HG02678 (cell line): Measurements from ENCODE around the gene GALNT2.

Source experiments
- ATAC-seq: cut with Tn5 transposase; IDR thresholded peaks from one replicate; pipeline ENCODE4 v1.9.1; 2021; ENCODE audit warnings: mild to moderate bottlenecking, moderate library complexity; ENCODE audit not compliant: unreplicated experiment

Gene GALNT2

DNA sequence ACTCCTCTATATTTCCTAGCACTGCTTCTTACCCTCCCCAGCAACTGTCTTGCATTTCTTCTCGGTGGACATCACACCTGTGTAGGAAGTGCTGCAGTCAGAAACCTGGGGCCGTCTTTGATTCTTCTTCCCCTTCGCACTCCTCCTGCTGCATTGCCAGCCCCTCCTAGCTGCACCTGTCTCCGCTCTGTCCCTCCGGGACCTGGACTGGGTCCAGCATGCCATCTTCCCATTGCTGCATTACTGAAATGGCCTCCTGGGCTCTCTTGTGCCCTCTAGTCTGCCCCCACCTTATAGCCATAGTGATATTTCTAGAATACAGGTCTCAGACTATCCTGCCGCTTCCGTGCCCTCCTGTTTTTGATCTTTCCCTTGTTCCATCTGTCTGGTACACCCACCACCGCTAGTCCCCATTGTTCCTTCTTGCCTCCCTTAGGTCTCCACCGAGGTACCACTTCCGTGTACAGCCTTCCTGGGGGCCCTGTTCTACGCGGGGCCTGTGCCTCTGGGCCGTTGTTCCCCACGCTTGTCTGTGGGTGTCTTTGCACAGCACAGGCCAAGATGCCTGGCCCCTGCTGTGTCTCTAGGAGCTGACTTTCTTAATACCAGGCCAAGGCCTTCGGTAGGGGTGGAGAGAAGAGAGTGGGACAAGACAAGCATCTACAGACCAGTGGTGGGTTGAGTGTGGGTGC is 107.6 kb downstream of the GALNT2 start:
- no peak for ATAC-seq

GRCh38 chr1:230175163-230175747 is 108.2 kb downstream of the GALNT2 start:
- ATAC-seq: no peak

DNA sequence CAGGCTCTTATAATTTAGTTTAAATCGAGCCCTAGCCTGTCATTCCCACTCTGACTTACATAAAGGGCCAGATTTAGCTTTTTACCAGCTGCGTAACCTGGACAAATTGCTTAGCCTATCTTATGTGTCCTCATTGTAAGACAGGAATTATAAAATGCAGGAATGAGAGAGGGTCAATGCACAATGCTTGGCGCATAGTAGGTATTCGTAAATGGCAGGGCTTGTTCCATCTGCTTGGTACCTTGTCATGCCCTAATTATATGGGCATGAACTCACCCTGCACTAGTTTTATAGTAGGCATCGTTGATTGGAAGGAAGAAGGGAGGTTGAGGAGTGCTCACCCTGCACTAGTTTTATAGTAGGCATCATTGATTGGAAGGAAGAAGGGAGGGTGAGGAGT is 108.8 kb downstream of the GALNT2 start:
- ATAC-seq: no peak

DNA sequence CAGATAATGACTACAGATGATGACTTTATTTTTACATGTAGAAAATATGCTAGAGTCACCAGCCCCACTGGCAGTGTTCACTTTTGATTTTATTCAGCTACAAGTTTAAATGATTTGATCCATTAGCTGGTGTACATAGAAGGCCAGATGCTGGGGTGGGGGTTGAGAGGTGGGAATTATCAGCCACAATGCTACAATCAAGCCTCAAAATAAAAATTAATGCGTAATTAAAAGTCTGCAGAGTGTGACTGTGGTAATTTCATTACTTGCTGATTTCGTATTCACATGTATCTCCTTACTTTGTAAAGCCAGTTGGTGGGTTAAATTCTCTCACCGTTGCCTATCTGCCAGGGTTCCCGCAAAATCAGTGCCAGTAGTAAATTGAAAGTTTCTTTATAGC is 109.3 kb downstream of the GALNT2 start:
- no peak for ATAC-seq

DNA sequence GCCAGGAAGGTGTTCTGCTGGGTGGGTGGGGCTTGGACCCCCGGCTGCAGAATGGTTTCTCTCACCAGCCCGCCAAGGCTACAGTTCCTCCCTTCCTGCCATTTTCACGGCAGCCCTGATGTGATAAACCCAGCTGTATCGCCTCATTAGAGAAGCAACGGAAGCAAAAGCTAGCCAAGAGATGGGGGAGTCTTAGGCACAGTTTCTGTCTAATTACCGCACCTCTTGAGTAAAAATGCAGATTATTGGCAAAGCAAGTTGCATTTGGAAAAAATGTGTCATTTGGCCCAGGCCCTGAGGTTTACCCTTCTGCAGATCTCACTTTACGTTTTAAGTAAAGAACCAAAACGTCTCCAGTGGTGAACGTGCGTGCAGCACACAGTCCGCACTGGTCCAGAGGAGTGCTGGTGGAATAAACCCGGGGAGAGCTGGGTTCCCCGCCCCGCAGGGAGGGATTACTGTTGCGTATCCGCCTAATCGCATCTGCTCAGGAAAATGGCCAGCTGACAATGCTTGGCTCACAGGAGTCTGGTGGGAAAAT is 109.9 kb downstream of the GALNT2 start:
- no peak for ATAC-seq

DNA sequence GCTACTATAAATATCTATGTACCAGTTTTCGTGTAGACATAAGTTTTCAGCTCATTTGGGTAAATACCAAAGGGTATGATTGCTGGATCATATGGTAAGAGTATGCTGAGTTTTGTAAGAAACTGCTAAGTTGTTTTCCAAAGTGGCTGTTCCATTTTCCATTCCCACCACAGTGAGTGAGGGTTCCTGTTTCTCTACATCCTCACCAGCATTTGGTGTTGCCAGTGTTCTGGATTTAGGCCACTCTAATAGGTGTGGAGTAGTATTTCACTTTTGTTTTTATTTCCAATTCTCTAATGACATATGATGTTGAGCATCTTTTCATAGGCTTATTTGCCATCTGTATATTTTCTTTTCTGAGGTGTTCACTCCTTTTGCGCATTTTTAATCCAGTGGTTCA is 112.2 kb downstream of the GALNT2 start:
- no peak for ATAC-seq

DNA sequence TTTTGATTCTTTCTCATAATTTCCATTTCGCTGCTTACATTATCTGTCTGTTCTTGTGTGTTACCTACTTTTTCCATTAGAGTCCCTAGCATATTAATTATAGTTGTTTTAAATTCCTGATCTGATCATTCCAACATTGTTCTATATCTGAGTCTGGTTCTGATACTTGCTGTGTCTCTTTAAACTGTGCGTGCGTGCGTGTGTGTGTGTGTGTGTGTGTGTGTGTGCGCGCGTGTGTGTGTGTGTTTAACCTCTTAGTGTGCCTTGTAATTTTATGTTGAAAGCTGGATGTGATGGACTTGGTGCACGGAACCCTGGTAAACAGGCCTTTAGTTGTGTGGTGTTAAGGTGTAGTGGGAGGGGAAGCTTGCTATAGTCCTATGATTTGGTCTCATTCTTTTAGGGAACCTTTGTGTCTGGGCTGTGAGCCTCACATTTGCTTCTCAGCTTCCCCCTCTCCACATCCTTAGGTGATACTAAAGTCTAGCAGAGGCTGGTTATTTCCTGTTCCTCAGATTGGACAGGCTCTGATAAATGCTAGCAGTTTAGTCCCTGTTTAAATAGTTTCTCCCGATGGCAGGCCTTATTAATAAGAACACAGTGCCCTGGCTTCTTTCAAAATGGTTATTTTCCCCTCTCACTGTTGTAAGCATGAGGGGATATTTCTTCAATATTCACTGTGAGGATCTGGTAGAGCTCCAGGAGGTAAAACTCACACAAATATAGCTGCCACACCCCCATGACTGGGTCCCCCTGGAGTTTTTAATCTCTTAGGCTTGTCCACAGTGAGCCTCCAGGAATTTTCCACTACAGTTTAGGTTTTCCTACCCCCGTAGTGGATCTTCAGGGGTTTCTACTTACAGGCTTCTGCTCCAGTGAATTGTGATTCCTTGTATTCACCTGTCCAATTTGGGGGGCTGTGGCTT is 118.3 kb downstream of the GALNT2 start:
- ATAC-seq: no peak

DNA sequence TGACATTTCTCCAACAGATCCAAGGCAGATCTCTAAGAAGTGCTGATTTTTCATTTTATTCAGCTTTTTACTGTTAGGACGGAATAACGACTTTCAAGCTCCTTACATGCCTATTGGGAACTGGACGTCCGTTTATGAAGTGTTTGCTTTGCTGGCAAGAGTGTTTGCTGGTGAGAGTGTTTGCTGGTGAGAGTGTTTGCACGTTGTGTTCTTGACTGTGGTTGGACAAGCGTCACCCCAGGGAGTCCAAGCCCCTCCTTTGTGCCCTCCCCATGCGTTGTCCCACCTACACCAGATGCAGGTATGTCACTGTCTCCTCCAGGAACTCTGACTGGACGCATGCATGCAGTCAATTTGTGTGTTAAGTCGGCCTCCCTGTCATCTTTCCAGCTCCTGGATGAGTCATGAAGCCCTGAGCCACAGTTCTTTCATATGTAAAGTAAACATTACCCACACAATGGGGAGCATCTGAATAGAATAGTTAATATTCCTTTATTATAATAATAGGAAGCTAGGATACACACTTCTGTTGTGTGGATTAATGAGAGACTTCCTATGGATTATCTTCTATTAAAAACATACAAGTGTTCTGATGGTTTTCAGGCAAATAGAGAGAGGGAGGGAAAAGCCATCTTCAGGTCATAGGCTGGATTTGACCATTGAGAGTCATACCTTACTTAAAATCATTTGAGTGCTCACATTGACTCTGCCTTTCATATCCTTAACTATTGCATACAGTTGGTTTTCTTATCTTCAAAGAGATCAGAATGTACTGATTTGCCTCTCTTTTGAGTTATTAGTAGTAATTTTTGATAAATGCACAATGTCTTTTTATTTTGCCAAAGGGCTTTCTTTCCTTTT is 119.2 kb downstream of the GALNT2 start:
- ATAC-seq: no peak

GRCh38 chr1:230186874-230187273 is 119.8 kb downstream of the GALNT2 start:
- ATAC-seq: no peak

DNA sequence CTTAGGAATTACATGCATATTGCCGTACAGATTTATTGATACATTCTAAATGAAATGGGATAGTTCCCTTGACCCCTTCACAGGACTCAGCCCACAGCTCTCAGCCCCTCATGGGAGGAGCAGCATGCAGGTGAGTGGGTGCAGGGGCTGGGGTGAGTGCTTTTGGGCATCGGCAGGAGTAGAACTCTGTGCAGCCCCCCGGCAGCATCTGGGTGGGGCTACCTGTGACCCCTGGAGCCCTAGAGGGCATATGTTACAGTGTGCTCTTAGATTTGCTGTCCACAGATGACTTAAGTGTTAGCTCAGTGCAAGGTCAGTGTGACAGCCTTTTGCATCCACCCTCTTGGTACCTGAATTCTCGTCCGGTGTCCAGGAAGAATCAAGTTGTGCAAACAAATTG is 120.3 kb downstream of the GALNT2 start:
- no peak for ATAC-seq

DNA sequence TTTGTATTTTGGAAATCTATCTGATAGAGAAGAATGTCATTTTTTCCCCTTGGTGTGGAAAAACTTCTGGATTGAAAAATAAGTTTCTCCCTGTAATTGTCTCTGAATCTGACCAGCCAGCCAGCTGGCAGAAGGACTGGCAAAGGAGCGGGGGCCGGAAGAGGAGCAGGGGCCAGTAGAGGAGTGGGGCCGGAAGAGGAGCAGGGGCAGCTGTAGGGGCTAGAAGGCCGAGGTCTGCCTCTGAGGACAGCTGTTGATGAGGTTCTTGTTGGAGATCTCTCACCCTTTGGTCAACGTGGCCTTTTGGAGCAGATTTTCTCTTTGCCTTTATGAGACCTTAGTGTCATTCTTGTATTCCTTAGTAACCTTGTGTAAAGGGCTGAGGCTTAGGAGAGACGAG is 121.8 kb downstream of the GALNT2 start:
- ATAC-seq: no peak

DNA sequence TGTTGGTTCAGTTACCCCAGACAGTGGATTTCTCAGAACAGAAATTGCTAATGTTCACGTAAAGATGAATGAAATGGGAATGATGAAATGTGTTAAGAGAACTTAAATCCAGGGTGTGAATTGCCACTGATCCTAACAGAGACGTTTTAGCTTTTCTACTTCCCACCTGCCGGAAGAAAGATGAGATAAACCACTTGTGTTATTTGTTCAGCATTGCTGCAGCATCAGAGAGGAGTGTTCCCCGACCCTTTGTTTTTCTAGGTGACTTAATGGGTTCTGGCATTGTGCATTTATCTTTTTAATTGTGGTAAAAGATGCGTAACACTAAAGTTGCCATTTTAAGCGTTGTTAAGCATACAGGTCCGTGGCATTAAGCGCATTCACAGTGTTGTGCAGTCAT is 122.3 kb downstream of the GALNT2 start:
- no peak for ATAC-seq

- no peak for ATAC-seq
Measured at GRCh38 chr1:230189824-230190223, 122.8 kb downstream of the GALNT2 start.

- ATAC-seq: no peak
Measured at GRCh38 chr1:230191079-230191804, 124.2 kb downstream of the GALNT2 start.

DNA sequence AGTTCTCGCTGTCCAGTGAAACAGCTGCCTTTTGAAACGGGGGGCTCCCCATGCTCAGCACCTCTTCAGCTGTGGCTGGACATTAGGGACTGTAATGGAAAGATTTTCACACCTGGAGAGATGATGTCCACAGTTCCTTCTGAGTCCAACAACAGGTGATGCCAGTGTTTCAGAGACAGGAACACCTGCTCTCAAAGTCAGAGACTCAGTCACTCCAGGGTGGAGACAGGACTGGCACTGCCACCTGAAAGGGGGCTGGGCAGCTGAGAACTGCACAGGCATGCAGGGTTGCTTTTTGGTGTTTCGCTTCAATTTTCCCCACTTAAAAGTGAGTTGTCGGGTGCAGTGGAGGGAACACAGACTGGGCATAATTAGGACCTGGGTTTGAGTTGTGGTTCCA is 124.8 kb downstream of the GALNT2 start:
- ATAC-seq: no peak

DNA sequence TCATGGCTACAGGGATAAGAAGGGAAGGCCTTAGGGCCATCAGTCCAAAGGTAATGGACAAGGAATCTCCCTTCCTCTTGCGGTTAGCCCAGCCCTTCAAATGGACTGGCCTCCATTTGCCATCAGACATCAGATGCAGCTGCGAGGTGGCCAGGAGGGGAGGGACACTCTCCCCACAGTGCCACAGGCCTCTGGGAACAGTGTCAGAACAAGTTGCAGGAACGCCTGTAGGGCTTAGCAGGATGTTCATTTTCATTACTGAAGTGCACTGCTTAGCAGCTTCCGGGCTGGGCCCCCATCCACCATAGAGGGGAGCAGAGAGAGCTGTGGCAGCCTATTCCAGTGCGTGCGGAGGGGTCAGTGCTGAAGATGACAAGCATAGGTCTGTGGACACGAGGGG is 127.5 kb downstream of the GALNT2 start:
- no peak for ATAC-seq

DNA sequence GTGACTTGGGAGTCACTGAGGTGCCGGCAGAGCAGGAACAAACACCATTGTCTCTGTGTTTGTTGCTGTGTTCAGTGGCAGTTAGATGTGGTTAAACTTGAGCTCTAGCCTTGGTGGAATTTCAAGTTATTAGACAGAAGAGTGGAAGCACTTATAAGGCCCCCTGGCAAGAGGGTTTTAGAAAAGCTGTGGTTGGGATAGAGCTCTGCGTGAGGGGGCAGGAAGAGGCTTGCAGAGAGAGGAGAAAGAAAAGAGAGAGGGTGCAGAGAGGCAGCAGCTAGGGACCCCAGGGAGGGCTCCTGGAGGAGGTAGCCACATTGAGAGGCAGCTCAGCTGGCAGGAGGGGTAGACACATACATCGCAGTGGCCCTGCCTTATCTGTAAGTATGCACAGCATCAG is 128.2 kb downstream of the GALNT2 start:
- no peak for ATAC-seq

DNA sequence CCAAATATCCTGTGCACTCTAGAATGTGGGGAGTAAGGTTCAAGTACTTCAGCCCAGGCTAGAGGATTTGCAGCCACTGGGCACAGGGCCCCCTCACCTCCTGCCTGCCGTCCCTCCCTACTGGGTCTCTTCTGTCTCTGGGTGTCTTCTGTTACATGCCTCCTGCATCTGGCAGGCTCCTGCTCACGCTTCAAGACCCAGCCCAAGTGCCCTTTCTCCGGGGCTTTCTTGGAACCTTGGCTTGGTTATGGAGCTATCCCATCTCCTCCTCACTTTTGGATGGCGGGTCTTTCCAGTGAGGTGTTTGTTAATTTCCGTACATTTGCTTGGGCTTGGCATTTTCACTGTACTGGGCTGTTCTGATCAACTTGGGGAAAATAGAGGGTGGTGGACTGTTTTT is 129.0 kb downstream of the GALNT2 start:
- no peak for ATAC-seq

DNA sequence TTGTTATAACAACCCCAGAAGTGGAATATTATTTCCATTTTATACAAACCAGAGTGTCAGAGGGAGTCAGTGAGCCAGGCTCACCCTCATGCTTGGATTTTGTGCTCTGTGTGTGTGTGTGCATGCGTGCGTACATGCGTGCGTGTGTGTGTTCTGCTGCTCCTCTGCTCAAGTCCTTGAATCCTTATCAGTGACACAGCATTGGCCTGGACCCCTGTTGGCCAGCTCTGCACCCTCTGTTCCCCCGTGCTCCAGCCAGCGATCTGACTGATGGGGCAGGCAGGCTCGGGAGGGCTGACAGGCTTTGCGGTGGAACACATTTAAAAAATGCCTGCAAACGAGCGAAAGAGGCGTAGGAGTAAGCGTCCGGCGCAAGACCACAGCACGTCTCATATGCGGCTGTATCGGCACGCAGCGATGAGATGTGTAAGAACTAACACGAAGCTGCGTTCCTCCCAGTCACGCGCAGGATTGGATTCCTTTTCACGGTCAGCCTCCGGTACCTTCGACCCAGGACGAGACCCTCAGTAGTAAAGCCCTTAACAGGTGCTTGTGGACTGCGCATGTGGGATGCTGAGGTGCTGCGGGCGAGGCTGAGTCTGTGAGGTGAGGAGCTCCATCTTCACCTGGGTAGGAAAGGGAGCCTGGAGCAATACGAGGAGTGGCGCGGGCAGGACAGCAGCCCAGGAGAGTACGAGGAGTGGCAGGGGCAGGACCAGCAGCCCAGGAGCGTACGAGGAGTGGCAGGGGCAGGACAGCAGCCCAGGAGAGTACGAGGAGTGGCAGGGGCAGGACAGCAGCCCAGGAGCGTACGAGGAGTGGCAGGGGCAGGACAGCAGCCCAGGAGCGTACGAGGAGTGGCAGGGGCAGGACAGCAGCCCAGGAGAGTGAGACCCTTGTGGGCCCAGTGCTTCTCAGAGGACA is 130.9 kb downstream of the GALNT2 start:
- ATAC-seq: no peak
